B cell (primary cell): Measurements from ENCODE around the gene CACNG1. TPM values are rescaled to one million over a fixed set of nuclear protein-coding genes. Genes with fewer than 3 reads are reported as not detected.

Source experiments
- ATAC-seq: fragments of 200-7000 bp; cut with Tn5 transposase; one replicate; pipeline ENCODE4 v1.10.0; 2021; ENCODE audit warnings: low read depth, mild to moderate bottlenecking, moderate number of reproducible peaks, moderate library complexity
- CTCF ChIA-PET: fragments of 350-600 bp; sonication (Branson Sonifier 250); formaldehyde crosslinking; loops from one replicate; lab custom pipeline; 2021; ENCODE audit warnings: antibody characterized with exemption, inconsistent platforms; lab: Charles Lee
- POLR2A ChIA-PET: fragments of 350-600 bp; sonication (Branson Sonifier 250); formaldehyde crosslinking; loops from one replicate; lab custom pipeline; 2021; ENCODE audit warnings: antibody characterized with exemption; lab: Charles Lee
- DNase-seq: peaks from one replicate; pipeline ENCODE4 v3.0.0; 2013
- H2AFZ ChIP-seq: 2 replicates; pipeline ENCODE4 v1.6.1; 2012; ENCODE audit warnings: mild to moderate bottlenecking, low read depth, low read length; ENCODE audit not compliant: insufficient read depth, poor library complexity, severe bottlenecking
- H3K27ac ChIP-seq, 2 donors: 1 replicate in 1 of 2; 2 replicates in 1 of 2; pipeline ENCODE4 v1.5.1; 2012 to 2013; ENCODE audit warnings: low read length in 2 of 2, mild to moderate bottlenecking in 2 of 2, moderate library complexity in 1 of 2
- H3K27me3 ChIP-seq, 4 experiments: fragments of 200-600 bp in 1 of 4; sonication (generic) in 1 of 4; replicated peaks in 1 of 4; 1 replicate in 2 of 4; 2 replicates in 2 of 4; pipeline versions ENCODE4 v1.6.1 to v1.7.0; 2013 to 2016; ENCODE audit warnings: low read length in 3 of 4, mild to moderate bottlenecking in 2 of 4, mixed read lengths in 1 of 4, moderate library complexity in 1 of 4; ENCODE audit not compliant: insufficient read depth in 4 of 4, control insufficient read depth in 3 of 4; ENCODE audit errors: control extremely low read depth in 1 of 4
- H3K36me3 ChIP-seq, 2 experiments: replicated peaks in 1 of 2; 1 replicate in 1 of 2; 2 replicates in 1 of 2; pipeline versions ENCODE4 v1.6.1 to v1.7.1; 2013; ENCODE audit warnings: low read length in 1 of 2; ENCODE audit not compliant: insufficient read depth in 2 of 2, control insufficient read depth in 1 of 2; ENCODE audit errors: control extremely low read depth in 1 of 2, extremely low read depth in 1 of 2
- H3K4me1 ChIP-seq, 2 donors: fragments of 200-600 bp in 1 of 2; sonication (generic) in 1 of 2; 1 replicate in 1 of 2; 2 replicates in 1 of 2; pipeline versions ENCODE4 v1.5.1 to v1.6.1; 2013 to 2017; ENCODE audit warnings: low read length in 2 of 2; ENCODE audit not compliant: control insufficient read depth in 2 of 2, insufficient read depth in 2 of 2
- H3K4me2 ChIP-seq: replicated peaks from 2 replicates; pipeline ENCODE3; 2012; ENCODE audit warnings: mild to moderate bottlenecking, low read depth, low read length; ENCODE audit not compliant: poor library complexity, severe bottlenecking
- H3K4me3 ChIP-seq, 5 experiments: fragments of 200-600 bp in 1 of 5; sonication (generic) in 1 of 5; 1 replicate in 3 of 5; 2 replicates in 2 of 5; pipeline versions ENCODE4 v1.5.1 to v1.7.0; 2011 to 2016; ENCODE audit warnings: low read length in 4 of 5, mild to moderate bottlenecking in 4 of 5, low read depth in 2 of 5, control low read depth in 1 of 5, moderate library complexity in 1 of 5; ENCODE audit not compliant: insufficient read depth in 1 of 5; ENCODE audit errors: control extremely low read depth in 1 of 5, extremely low read depth in 1 of 5
- H3K79me2 ChIP-seq: fragments of 200-600 bp; sonication (generic); one replicate; pipeline ENCODE4 v1.6.0; 2016; ENCODE audit warnings: low read length; ENCODE audit not compliant: control insufficient read depth, insufficient read depth
- H3K9ac ChIP-seq: fragments of 200-600 bp; sonication (generic); 2 replicates; pipeline ENCODE4 v1.6.1; 2017; ENCODE audit warnings: mild to moderate bottlenecking, low read length, moderate library complexity
- H3K9me3 ChIP-seq, 3 donors: one replicate each; pipeline versions ENCODE4 v1.6.1 to v1.7.1; 2013; ENCODE audit warnings: low read length in 2 of 3; ENCODE audit not compliant: control insufficient read depth in 2 of 3, insufficient read depth in 1 of 3; ENCODE audit errors: control extremely low read depth in 1 of 3
- H4K20me1 ChIP-seq: 2 replicates; pipeline ENCODE4 v1.6.0; 2012; ENCODE audit warnings: mild to moderate bottlenecking, low read length; ENCODE audit not compliant: insufficient read depth, control insufficient read depth, poor library complexity, severe bottlenecking
- H3K27ac Mint-ChIP-seq: one replicate; pipeline ENCODE4 v1.8.0; 2021; ENCODE audit warnings: mixed read lengths
- H3K27me3 Mint-ChIP-seq: one replicate; pipeline ENCODE4 v1.8.0; 2021; ENCODE audit warnings: mixed read lengths
- H3K4me1 Mint-ChIP-seq: one replicate; pipeline ENCODE4 v1.8.0; 2021; ENCODE audit warnings: mixed read lengths
- H3K4me3 Mint-ChIP-seq: one replicate; pipeline ENCODE4 v1.8.0; 2021; ENCODE audit warnings: mixed read lengths
- H3K9me3 Mint-ChIP-seq: one replicate; pipeline ENCODE4 v1.8.0; 2022; ENCODE audit warnings: mixed read lengths; ENCODE audit not compliant: insufficient read depth
- CTCF ChIP-seq: fragments of 200-600 bp; IDR thresholded peaks from one replicate; pipeline ENCODE4 v1.8.0; 2022; ENCODE audit warnings: antibody characterized with exemption, mild to moderate bottlenecking
- EZH2 ChIP-seq: IDR thresholded peaks from 2 replicates; pipeline ENCODE4 v1.6.1; 2012; ENCODE audit warnings: borderline replicate concordance, low read depth, mild to moderate bottlenecking, moderate library complexity, low read length; ENCODE audit not compliant: insufficient read depth, poor library complexity, severe bottlenecking
- WGBS: methylation state at CpG from one replicate; pipeline ENCODE4 v1.1.5; 2013; ENCODE audit warnings: missing lambda C conversion rate; ENCODE audit not compliant: insufficient coverage; 5-methylcytosine and 5-hydroxymethylcytosine counted together
- intact Hi-C: fragments of 100-400 bp; cut with micrococcal nuclease; formaldehyde crosslinking; loops from one replicate; pipeline ENCODE4 v1.10.0; 2022
- polyA plus RNA-seq: library from polyadenylated mRNA; depleted of rRNA; stranded (reverse); fragments of >200 nt; gene quantifications from 2 replicates; pipeline ENCODE4 v1.2.3, GENCODE V29; 2012
- total RNA-seq, 2 donors: library from RNA; stranded (reverse); fragments of 120-200 nt in 1 of 2; gene quantifications; 1 replicate in 1 of 2; 2 replicates in 1 of 2; pipeline versions ENCODE4 v1.2.3 to v1.2.4, GENCODE V29; 2013 to 2022

Gene CACNG1
- total and polyA plus RNA-seq, 2 donors (not counting 1 experiment from before 2014, with no cell fraction given): not detected

GRCh38 chr17:67021196-67021595, 23.2 kb upstream of the CACNG1 start:
- H3K4me1 ChIP-seq: no peaks in the 10 kb centered on the region
- H2AFZ ChIP-seq: no peak overlapping the region
- ChIA-PET CTCF (no interaction called here), POLR2A (no interaction called here)
- no peak overlapping the region for H3K4me3 ChIP-seq
- H3K27me3 ChIP-seq: no peaks in the 10 kb centered on the region
- no peaks in the 10 kb centered on the region for H3K79me2 ChIP-seq
- intact Hi-C loops: no loop called here
- DNase-seq (no peak), ATAC-seq (no peak)
- H3K27ac Mint-ChIP-seq: no peak overlapping the region
- H3K9me3 Mint-ChIP-seq: no peaks in the 10 kb centered on the region
- no peaks in the 10 kb centered on the region for H4K20me1 ChIP-seq
- no peaks in the 10 kb centered on the region for H3K36me3 ChIP-seq
- H3K4me2 ChIP-seq: no peak overlapping the region
- TF ChIP-seq EZH2 (no peak), CTCF (no peak)
- 88% methylated on average over 7 of the region's 7 CpGs for WGBS
- H3K4me1 Mint-ChIP-seq: no peaks in the 10 kb centered on the region
- no peak overlapping the region for H3K27ac ChIP-seq
- no peaks in the 10 kb centered on the region for H3K9me3 ChIP-seq
- H3K9ac ChIP-seq: no peak overlapping the region
- no peaks in the 10 kb centered on the region for H3K27me3 Mint-ChIP-seq
- H3K4me3 Mint-ChIP-seq: no peak overlapping the region

GRCh38 chr17:67021743-67022450, 22.5 kb upstream of the CACNG1 start:
- intact Hi-C loops: no loop called here
- ChIA-PET CTCF (no interaction called here), POLR2A (no interaction called here)
- no peaks in the 10 kb centered on the region for H4K20me1 ChIP-seq
- H3K4me1 Mint-ChIP-seq: no peaks in the 10 kb centered on the region
- no peak overlapping the region for H3K27ac Mint-ChIP-seq
- no peaks in the 10 kb centered on the region for H3K9me3 ChIP-seq
- no peak overlapping the region for H3K9ac ChIP-seq
- DNase-seq (no peak), ATAC-seq (no peak)
- no peaks in the 10 kb centered on the region for H3K27me3 ChIP-seq
- H3K79me2 ChIP-seq: no peaks in the 10 kb centered on the region
- H3K4me3 ChIP-seq: no peak overlapping the region
- H3K36me3 ChIP-seq: no peaks in the 10 kb centered on the region
- H3K9me3 Mint-ChIP-seq: no peaks in the 10 kb centered on the region
- 76% methylated on average over 9 of the region's 16 CpGs for WGBS
- H3K4me1 ChIP-seq: no peaks in the 10 kb centered on the region
- H3K4me2 ChIP-seq: no peak overlapping the region
- no peaks in the 10 kb centered on the region for H3K27me3 Mint-ChIP-seq
- TF ChIP-seq CTCF: no peak
- TF ChIP-seq EZH2: no peak
- H2AFZ ChIP-seq: no peak overlapping the region
- H3K27ac ChIP-seq: no peak overlapping the region
- no peak overlapping the region for H3K4me3 Mint-ChIP-seq
